Activated CD8-positive, alpha-beta memory T cell treated with anti-CD3 and anti-CD28 coated beads for 48 hours (primary cell): ENCODE measurements around the gene KIAA0586.

Experiments
- DNase-seq, 3 experiments: peaks; one replicate each; pipeline ENCODE4 v3.0.0-alpha.2; 2020; ENCODE audit warnings: low read depth in 2 of 3, low spot score in 2 of 3

The KIAA0586 gene

GRCh38 chr14:58593977-58594376 lies 166.5 kb downstream of the KIAA0586 start:
- no peak for DNase-seq

- DNase-seq: no peak
Observed at GRCh38 chr14:58597041-58597440, 169.5 kb downstream of the KIAA0586 start.

GRCh38 chr14:58598028-58598803 lies 170.7 kb downstream of the KIAA0586 start:
- no peak for DNase-seq

GRCh38 chr14:58598804-58599525 lies 171.4 kb downstream of the KIAA0586 start:
- DNase-seq: no peak

GRCh38 chr14:58599707-58600106 lies 172.2 kb downstream of the KIAA0586 start:
- DNase-seq: no peak
